Raji (cell line): ENCODE measurements around the gene NALF2.

Source experiments
- POLR2A ChIP-seq: IDR thresholded peaks from 2 replicates; pipeline ENCODE4 v1.6.1; 2011; ENCODE audit warnings: low read depth, low read length, control low read depth; ENCODE audit not compliant: insufficient read depth

The NALF2 gene

DNA sequence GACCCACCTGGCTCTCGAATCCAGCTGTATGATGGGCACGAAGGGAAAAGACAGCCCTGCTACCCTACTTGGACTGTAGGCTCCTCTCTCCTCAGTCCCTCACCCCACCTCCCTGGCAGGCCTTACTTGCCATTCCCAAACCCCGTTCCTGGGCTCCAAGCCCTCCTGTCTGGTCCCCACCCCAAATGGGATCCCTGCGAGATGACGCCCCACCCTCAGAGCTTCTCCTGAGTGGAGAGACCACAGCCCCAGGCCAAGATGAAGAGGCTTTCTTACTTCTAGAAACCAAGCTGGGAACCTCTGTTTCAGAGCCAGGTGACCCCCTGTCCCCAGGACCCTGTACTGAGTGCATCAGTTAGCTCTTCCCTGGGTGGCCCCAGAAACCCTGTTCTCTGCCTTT is 4.5 kb downstream of the NALF2 start:
- TF ChIP-seq POLR2A = no peak

DNA sequence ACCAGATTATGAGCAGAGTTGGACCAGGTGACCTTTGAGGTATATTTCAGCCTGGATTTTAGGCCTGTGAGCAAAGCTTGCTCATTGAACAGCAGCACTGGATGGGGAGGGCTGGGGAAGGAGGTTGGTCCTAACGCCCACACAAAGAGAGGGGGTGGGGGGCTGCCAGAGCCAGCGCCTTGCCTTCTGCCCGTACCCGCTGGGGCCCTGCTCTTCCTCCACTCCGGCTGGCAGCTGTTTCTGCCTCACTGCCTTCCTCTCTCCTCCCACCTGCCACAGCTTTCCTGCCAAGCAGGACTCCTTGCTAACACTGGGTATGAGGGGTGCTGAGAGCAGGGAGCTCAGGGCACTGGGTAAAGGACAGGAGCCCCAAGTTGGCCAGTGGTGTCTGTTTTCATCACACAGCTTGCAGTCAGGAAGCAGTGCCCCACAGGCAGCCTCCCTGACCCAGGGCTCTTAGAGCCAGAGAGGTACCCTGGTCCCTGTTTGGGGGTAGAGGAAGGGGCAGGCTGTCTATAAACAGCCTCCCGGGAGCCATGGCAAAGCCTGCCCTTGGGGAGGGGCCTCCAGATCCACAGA is 6.1 kb downstream of the NALF2 start:
- no peak for TF ChIP-seq POLR2A

DNA sequence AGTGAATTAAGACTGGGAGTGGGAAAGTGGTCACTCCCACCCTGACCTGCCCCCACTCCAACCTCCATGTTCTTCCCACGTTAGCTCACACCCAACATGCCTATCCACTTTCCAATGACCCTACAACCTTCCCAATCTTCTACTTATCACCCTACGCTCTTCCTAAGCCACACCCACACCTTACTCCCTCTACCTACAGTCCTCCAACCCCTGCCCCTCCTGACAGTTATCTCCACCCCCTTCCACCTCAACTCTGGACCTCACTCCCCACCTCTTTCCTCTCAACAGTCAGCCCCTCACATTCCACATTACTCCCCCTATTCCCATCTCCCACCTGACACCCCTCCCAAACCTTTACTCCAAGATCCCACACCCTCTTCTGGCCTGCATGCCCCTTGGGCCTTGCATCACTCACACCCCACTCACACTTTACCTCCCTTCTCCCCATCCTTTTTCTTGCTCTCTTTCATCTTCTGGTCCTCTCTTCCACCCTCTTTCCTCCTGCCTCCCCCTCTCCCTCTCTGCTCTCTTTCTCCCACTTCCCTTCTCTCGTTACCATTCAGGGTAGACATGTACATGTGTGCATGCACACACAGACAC is 6.9 kb downstream of the NALF2 start:
- no peak for TF ChIP-seq POLR2A

DNA sequence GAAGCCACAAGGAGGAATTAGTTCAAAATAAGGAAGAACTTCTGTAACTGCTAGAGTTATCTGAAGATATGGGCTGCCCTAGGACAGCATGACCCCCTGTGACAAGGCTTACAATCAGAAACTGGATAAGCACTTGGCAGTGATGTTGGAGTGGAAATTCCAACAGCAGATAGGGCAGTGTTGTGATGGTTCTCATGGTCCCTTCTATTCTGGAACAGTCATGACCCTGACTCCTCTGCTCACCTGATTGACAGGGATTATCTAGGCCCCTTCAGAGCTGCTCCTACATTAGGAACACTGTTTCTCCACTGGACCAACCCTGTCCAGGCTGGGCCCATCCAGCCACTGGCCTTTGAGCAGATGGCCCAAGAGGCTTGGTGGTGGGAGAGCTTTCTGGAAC is 17.9 kb downstream of the NALF2 start:
- no peak for TF ChIP-seq POLR2A

DNA sequence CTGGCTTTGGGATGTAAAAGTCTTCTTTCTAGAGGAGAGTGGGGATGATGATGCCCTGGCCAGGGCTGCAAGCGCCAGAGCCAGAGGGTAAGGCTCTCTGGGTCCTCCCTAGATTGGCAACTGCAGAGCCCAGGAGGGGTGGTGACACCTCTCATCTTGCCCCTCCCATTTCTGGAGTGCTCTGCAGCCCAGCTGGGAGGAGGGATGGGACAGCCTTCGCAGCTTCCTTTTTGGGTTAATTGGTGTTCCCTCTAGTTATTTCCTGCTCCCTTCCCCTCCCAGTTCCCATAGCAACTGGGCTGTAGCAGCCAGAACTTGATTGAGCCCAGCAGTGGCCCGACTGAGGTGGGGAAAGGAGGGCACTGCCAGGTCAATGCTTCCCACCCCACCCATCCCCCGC is 19.2 kb downstream of the NALF2 start:
- no peak for TF ChIP-seq POLR2A

DNA sequence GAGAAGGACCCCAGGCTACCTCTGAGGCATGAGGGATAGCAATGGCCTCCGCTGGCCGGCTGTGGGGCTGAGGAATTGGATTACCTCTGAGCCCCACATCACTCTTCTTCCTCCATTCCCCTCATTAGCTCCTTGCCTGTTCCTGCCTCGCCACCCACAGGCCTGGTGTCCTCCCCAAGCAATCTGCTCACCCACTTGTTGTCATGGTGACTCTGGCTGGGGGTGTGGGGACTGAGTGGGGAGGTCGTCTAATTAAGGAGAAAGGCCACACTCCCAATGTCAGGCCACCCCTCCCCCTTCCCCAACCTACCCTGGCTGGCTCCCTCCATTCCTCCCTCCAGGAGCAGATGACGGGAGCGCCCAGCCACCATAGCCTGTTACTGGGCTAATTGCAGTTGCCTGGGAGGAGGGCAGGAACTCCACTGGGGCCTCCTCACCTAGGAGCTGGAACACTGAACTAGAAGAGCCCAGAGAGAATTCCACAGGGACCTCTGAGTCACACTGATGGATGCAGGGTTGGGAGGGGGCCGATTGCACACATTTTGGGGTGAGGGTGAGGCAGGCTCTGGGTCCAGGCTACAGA is 20.7 kb downstream of the NALF2 start:
- no peak for TF ChIP-seq POLR2A

DNA sequence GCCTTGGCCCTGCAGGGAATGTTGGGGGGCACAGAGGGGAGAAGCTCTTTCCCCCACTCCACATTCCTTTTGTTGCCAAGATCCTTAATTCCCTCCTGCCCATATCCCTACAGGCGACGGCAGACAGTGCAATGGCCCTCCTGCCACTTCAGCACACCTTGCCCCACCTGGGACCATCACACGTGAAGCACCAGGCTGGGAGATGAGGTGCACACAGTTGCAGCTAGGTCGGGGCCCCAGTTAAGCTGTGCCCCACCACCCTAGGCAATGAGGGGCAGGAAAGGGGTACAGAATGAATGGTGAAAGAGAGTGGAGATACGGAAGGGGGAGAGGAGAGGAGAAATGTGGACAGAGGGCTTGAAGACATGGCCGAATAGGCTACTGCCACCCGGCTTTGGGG is 26.2 kb downstream of the NALF2 start:
- no peak for TF ChIP-seq POLR2A

DNA sequence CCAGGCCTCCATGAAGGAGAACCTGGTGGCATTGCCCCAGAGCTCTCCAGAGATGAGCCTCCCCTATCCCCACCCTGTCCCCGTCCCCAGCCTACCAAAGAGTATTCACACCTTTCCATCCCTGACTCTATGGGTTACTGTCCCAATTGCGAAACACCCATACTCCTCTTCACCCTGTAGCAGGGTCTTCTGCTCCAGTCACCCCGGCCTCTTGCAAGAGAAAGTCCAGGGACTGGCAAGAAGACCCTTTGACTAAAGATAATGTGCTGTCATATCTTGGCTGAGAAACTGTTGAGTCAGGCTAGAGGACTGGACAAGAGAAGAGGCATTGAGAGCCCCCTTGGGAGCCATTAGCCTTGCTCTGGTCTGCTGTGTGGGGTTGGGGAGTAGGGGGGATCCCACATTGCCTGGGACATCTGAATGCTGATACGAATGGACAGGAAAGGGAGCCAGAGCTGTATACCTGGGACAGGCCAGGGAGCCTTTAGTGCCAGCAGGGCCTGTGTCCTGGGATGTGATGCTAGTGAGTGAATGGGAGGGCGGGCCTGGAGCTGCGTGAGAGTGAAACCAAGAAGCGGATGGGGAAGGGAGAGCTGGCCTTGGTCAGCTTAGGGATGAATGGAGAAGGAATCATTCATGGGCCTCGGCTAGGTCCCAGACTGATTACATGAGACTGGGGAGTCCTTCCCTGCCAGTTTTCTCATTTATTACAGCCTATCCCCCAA is 27.1 kb downstream of the NALF2 start:
- TF ChIP-seq POLR2A = no peak

DNA sequence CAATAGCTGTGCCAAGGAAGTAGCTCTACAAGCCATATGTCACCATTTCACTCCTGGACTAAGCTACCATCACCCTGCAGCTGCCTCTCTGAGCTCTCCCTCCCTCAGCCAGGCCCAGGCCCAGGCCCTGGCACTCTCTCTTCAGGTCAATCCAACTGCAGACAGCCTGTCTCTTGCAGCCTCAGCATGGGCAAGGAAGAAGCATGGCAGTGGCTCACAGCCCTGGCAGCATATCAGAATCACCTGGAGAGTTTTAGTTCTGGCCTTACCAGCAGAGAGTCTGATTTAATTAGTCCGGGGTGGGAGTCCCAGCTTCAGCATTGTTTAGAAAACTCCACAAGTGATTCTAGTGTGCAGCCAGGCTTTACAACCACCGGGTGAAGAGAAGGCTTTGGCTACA is 31.5 kb downstream of the NALF2 start:
- no peak for TF ChIP-seq POLR2A

DNA sequence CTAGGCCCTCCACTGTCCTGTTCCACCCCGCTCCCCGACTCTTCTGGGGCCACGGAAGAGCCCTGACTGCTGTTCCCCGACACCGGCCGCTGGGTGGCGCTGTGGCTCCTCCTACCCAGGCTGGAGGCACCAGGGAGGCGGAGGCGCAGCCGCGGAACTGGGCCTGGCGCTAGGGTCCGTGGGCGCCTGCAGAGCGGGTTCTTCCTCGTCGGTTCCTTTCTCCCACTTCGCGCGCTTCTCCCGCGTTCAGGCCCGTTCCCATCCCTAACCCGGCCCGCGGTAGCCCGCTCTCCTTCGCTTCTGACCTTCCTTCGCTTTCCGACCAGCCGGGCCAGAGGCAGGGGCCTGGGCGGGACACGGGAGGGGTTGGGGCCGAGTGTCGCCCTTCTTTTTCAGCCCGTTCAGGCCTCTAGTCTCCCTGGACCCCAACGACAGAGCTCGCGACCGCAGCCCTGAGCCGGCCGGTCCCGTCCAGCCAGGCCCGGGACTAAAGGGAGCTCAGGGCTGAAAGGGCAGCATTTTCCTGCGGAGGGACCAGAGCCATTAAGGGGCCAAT is 34.3 kb downstream of the NALF2 start:
- TF ChIP-seq POLR2A = no peak

DNA sequence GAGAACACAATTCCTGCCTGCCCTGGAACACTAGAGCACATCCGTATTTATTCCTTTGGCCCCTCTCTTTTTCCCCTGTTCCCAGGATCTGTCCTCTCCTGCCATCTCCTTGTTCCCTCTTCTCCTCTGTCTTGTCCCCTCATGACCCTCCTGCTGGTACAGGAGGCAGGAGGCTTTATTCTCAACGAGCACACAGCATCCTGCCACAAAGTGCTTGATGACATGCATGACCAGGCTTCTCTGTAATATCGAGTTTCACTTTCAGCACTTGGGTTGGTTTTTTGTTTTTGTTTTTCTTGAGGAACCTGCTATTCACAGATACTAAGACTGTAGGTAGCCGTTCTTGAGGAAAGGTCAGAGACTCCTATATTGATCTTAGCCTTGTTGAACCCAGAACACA is 35.3 kb downstream of the NALF2 start:
- no peak for TF ChIP-seq POLR2A

DNA sequence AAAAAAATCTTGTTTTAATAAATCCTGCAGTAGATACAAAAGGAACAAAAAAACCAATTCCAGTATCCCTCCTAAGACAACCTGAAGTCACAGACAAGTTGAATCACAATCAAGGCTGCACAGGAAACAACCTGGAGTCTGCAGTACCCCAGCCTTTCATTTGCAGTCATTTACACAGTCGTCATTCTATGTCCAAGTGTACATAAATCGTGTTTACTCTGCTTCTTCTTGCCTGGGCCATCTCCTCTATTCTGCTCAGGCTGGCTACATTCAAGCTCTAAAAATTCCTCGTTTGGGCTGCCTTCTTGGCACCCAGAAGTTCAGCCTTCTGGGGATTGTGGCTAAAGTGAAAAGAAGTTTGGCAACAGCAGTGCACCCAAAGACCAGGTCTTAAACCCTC is 37.8 kb downstream of the NALF2 start:
- no peak for TF ChIP-seq POLR2A

DNA sequence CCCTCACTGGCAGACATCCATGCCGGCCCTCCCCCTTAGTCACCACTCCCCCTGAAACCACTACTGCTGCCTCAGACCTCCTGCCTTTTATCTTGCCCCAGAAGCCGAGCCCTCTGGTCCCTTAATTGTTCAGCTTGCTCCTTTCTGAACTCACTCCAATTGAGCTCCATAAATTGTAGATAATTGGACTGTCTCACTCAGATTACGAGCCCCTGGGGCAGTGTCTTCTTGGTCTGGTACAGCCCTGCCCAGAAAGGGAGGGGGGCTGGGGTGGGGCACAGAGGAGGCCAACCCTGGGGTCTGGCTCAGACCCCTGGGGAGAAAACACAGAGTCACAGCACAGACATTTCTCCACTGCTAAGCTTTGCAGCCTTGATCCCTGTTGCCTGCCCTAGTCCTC is 39.4 kb downstream of the NALF2 start:
- TF ChIP-seq POLR2A = no peak

DNA sequence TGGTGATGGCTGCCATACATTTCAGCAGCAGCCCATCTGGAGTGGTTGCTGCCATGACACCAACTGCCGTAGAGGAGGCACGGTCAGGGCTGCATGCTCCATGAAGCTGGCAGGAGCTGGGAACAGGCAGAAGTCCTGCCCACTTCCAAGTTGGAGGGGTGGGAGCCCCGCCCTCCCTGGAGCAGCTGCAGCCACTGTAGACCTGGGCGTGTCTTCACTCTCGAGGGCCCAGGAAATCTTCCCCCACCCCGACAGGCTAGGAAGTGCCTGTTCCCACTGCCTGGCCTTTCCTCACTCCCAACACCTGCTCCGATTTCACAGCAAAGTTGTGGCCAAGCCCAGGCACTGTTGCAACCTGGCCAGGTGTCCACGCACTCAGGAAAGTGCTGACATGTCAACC is 42.3 kb downstream of the NALF2 start:
- TF ChIP-seq POLR2A = no peak

DNA sequence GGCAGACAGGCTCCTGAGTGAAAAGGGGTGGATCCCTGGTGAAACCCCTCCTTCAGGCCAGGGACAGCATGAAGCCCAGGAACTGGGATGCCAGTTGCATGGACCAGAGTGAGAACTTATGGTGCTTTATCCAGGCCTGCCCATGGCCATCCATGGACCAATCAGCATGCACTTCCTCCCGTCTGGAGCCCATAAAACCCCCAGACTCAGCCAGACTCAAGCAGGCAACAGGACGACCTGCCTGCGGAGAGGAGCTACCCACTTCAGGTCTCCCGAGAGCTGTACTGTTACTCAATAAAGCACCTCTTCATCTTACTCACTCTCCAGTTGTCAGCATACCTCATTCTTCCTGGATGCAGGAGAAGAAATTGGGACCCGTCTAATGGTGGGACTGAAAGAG is 42.9 kb downstream of the NALF2 start:
- TF ChIP-seq POLR2A = no peak

DNA sequence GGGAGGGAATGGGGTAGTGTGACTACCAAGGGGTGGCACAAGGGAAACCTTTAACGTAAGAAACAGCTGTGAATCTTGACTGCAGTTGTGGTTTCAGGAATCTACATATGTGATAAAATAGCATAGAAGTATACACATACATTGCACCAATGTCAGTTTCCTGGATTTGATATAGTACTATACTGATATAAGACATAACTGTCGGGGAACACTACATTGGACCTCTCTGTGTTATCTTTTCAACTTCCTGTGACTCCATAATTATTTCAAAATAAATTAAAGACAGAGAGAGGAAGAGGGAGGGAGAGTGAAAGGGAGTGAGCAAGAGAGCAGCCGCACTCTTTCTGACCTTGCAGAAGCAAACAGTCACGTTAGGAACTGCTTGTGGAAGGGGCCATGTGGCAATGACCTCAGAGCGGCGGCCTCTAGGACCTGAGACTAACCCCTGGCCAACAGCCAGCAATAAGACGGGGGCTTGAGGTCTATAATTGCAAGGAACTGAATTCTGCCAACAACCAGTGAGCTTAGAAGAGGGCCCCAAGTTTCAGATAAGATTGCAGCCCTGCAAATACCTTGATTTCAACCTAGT is 47.4 kb downstream of the NALF2 start:
- TF ChIP-seq POLR2A = no peak

DNA sequence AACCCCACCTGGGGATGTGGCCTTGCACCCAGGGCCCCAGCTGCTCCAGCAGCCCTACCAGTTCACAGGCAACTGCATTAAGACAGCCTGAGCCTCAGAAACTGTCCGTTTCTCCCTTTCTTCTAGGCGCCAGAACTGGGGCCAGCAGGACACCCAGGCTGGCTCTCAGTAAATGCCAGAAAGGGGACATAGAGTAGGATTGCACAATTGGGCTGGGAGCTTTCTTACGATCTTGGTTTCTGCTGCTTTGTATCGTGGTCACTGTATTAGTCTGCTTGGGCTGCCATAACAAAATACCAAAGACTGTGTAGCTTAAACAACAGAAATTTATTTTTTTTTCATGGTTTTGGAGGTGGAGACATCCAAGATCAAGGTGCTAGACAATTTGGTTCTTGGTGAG is 48.4 kb downstream of the NALF2 start:
- TF ChIP-seq POLR2A = no peak
